Endometrial microvascular endothelial cells (primary cell): ENCODE data around the gene RPN1. TPM values are rescaled to one million over a fixed set of nuclear protein-coding genes. Genes with fewer than 3 reads are reported as not detected.
"Not testable (repeated sequence)": the region's sequence is repeated elsewhere in the genome, so short reads cannot be mapped to it uniquely, and the experiment has no call there.

ENCODE experiments used
- in situ Hi-C: cut with HindIII; loops from 2 replicates; pipeline ENCODE4 v1.10.0; 2017; ENCODE audit warnings: low sequenced_read_pairs, low pct_unique_long_range_greater_than_20kb; ENCODE audit errors: inconsistent ontology term
- total RNA-seq: library from RNA; depleted of rRNA; stranded (reverse); fragments of >200 nt; gene quantifications from one replicate; pipeline ENCODE4 v1.2.3, GENCODE V29; 2015; ENCODE audit errors: inconsistent ontology term

RPN1 gene
- total RNA-seq, 1 donor from 2014 or later = 410 TPM

- in situ Hi-C loops = not testable (repeated sequence)
These were observed 3.6 kb upstream of the RPN1 start for GRCh38 chr3:128653993-128654805.

GRCh38 chr3:128653383-128653992, 2.9 kb upstream of the RPN1 start:
- in situ Hi-C loops = not testable (repeated sequence)

- in situ Hi-C loops = no loop called here
These were observed 1.5 kb downstream of the RPN1 start for GRCh38 chr3:128648940-128649663.

- in situ Hi-C loops = no loop called here
These were observed 2.2 kb downstream of the RPN1 start for GRCh38 chr3:128648402-128648801.

DNA sequence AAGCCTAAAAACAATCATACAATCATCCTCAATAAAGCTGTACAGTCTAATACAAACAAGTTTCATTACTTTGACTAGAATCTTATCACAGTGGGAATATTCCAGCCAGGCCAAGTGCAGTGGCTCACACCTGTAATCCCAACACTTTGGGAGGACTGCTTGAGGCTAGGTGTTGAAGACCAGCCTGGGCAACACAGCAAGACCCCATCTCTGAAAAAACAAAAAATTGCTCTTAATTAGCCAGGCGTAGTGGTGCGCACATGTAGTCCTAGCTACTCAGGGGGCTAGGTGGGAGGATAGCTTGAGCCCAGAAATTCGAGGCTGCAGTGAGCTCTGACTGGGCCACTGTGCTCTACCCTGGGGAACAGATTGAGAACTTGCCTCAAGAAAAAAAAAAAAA, 3.3 kb downstream of the RPN1 start:
- in situ Hi-C loops = no loop called here

DNA sequence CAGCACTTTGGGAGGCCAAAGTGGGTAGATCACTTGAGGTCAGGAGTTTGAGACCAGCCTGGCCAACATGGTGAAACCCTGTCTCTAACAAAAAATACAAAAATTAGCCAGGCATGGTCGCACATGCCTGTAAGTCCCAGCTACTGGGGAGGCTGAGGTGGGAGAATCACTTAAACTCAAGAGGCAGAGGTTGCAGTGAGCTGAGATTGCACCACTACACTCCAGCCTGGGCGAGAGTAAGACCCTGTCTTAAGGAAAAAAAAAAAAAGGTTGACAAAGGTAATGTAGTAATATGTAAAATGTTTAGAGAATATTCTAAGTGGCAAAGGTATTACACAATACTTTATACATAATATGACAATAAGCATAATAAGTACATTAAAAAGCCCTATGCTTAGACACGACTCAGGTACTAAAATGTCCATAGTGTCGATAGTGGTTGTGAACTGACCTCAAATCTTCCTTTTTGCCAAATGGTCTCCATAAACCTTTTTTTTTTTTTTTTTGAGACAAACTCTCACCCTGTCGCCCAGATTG, 16.5 kb downstream of the RPN1 start:
- in situ Hi-C loops = no loop called here

DNA sequence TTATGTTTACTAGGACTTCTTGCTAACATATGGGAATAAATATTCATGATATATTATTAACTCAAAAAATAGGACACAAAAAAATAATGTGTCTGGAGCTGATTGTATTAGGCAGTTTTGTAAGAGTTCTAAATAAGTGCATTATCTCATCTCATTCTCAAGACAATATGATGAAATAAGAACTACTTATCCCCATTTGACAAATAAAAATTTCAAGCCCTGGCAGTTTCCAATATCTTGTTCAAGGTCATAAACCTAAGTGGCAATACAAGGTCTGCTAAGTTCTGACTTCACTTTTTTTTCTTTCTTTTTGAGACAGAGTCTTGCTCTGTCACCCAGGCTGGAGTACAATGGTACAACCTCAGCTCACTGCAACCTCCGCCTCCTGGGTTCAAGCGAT, 18.3 kb downstream of the RPN1 start:
- in situ Hi-C loops = no loop called here

DNA sequence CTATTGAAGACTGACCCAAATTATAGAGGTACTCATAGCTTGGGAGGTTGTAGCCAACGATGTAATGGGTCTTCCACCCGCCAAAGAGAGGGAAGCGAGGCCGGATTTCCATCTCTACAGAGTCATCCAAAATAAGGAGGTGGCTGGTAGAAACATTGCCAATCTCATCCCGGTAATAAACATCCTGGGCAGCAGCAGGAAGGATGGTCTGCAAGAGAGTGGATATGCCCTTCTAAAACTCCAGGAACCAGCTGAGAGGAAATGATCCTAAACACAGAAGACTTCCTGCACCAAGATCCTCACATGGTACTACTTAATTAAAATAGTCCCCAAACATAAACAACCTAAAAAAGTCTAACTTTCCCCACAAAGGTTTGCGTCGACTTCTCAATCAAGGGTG, 20.7 kb downstream of the RPN1 start:
- in situ Hi-C loops = no loop called here

- in situ Hi-C loops = no loop called here
These were observed 25.1 kb downstream of the RPN1 start for GRCh38 chr3:128625409-128625945.

DNA sequence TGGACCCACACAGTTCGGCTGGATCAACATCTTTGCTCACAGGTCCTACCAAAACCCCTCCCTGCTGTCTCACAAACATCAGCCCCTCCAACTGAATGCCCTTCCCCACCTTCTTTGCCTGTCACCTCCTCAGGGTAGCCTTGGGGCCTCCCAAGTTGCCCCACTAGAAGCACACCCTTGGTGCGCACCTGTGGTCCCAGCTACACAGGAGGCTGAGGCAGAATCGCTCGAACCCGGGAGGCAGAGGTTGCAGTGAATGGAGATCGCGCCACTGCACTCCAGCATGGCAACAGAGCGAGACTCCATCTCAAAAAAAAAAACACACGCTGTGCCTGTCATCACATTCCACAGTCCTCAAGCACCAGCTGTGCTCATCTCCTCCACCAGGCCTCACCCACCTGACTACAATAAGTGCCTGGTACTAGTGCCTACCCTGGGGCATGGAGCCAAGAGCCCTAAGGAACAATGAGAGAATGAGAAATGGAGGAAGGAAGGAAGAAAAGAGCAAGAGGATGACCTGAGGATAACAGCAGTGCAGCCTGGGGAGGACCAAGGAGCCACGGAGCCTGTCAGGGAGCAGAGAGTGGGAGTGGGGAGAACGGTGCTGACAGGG, 26.0 kb downstream of the RPN1 start:
- in situ Hi-C loops = no loop called here

DNA sequence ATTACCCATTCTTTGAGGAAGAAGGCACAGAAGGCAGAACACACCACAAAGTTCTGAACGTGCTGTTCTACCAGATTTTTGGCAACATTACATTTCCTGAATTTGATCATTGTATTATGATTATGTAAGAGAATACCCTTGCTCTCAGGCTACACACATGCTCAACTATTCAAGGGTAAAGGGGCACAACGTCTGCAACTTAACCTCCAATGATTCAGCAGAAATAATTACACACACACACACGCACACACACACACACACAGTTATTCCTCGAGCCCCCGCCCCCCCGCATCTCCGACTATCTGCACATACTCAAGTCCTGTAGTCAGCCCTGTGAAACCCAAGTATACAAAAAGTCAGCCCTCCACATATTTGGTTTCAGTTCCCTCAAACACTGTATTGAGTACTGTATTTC, 26.8 kb downstream of the RPN1 start:
- in situ Hi-C loops = no loop called here

GRCh38 chr3:128621931-128622330, 28.7 kb downstream of the RPN1 start:
- in situ Hi-C loops = no loop called here

DNA sequence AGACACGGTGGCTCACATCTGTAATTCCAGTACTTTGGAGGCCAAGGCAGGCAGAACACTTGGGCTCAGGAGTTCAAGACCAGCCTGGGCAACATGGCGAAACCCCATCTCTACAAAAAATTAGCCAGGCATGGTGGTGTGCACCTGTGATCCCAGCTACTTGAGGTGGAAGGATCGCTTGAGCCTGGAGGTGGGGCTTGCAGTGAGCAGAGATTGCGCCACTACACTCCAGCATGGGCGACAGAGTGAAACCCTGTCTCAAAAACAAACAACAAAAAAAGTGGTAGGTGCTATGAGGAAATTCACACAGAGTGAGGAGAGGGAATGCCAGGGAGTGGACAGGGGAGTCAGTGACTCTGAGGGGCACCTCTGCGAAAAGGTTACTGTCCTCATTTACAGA, 29.4 kb downstream of the RPN1 start:
- in situ Hi-C loops = no loop called here

- in situ Hi-C loops = no loop called here
These were observed 30.3 kb downstream of the RPN1 start for GRCh38 chr3:128620268-128620691.

- in situ Hi-C loops = no loop called here
These were observed 31.3 kb downstream of the RPN1 start for GRCh38 chr3:128619146-128619890.

- in situ Hi-C loops = no loop called here
These were observed 32.3 kb downstream of the RPN1 start for GRCh38 chr3:128618398-128618726.

GRCh38 chr3:128617557-128618397, 32.8 kb downstream of the RPN1 start:
- in situ Hi-C loops = no loop called here

DNA sequence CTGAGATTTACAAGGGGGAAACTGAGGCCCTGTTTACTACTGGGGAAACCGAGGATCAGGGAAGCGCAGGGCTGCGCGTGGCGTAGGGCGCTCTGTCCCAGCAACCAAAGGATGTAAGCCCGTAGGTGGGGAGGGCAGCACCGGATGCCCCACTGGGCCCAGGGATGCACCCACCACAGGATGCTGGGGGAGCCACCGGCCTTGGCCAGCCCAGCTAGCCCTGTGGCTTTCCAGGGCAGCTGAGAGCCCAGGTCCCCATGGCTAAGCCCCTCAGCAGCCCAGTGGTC, 33.4 kb downstream of the RPN1 start:
- in situ Hi-C loops = no loop called here
